SK-N-SH (cell line): ENCODE results near the gene DGKD. TPM values are rescaled to one million over a fixed set of nuclear protein-coding genes. Genes with fewer than 3 reads are reported as not detected.

ENCODE experiments used
- CTCF ChIA-PET: fragments of 300-600, 350-600 bp; formaldehyde crosslinking; extraction: SDS; loops from one replicate; lab custom pipeline; 2021; lab: Yijun Ruan, JAX
- POLR2A ChIA-PET: fragments of 350-600 bp; sonication (Branson Sonifier 250); formaldehyde crosslinking; extraction: SDS; loops from one replicate; lab custom pipeline; 2020; ENCODE audit warnings: antibody characterized with exemption, inconsistent platforms; lab: Yijun Ruan, JAX
- DNase-seq: peaks from one replicate; pipeline ENCODE4 v3.0.0; 2012
- H2AFZ ChIP-seq: fragments of 200-600 bp; sonication (generic); 2 replicates; pipeline ENCODE4 v1.8.1; 2016; ENCODE audit warnings: antibody characterized with exemption, mild to moderate bottlenecking, low read depth
- H3F3A ChIP-seq: fragments of 200-600 bp; sonication (generic); replicated peaks from 2 replicates; pipeline ENCODE3; 2016; ENCODE audit warnings: antibody characterized with exemption, mild to moderate bottlenecking; ENCODE audit not compliant: insufficient read depth
- H3K27ac ChIP-seq, 2 experiments: fragments of 200-500 bp in 1 of 2; fragments of 200-600 bp in 1 of 2; sonication (Bioruptor generic) in 1 of 2; sonication (generic), shearing (Covaris generic) in 1 of 2; 2 replicates each; pipeline versions ENCODE4 v1.5.1 to v1.6.1; 2014 to 2016; ENCODE audit warnings: low read depth in 2 of 2, inconsistent platforms in 1 of 2, low read length in 1 of 2, mild to moderate bottlenecking in 1 of 2, mixed read lengths in 1 of 2
- H3K27me3 ChIP-seq: fragments of 200-600 bp; sonication (generic), shearing (Covaris generic); 2 replicates; pipeline ENCODE4 v1.6.1; 2016; ENCODE audit warnings: mixed run types; ENCODE audit not compliant: insufficient read depth
- H3K36me3 ChIP-seq, 2 experiments: fragments of 200-500 bp in 1 of 2; fragments of 200-600 bp in 1 of 2; sonication (Bioruptor generic) in 1 of 2; sonication (generic) in 1 of 2; replicated peaks in 1 of 2; 2 replicates each; pipeline versions ENCODE3 to v1.5.1; 2014 to 2016; ENCODE audit warnings: low read length in 1 of 2, mild to moderate bottlenecking in 1 of 2; ENCODE audit not compliant: insufficient read depth in 2 of 2, control insufficient read depth in 1 of 2
- H3K4me1 ChIP-seq, 2 experiments: fragments of 200-500 bp in 1 of 2; fragments of 200-600 bp in 1 of 2; sonication (Bioruptor generic) in 1 of 2; sonication (generic), shearing (Covaris generic) in 1 of 2; 2 replicates each; pipeline versions ENCODE4 v1.5.1 to v1.6.1; 2014 to 2016; ENCODE audit warnings: low read depth in 1 of 2, low read length in 1 of 2, mixed run types in 1 of 2; ENCODE audit not compliant: insufficient read depth in 2 of 2, control insufficient read depth in 1 of 2
- H3K4me2 ChIP-seq: fragments of 200-600 bp; sonication (generic), shearing (Covaris generic); 2 replicates; pipeline ENCODE4 v1.6.1; 2017; ENCODE audit warnings: mixed run types
- H3K4me3 ChIP-seq, 2 experiments: fragments of 200-500 bp in 1 of 2; fragments of 200-600 bp in 1 of 2; sonication (Bioruptor generic) in 1 of 2; sonication (generic), shearing (Covaris generic) in 1 of 2; 2 replicates each; pipeline versions ENCODE4 v1.5.1 to v1.8.1; 2014 to 2016; ENCODE audit warnings: low read depth in 2 of 2, inconsistent platforms in 1 of 2, low read length in 1 of 2, mild to moderate bottlenecking in 1 of 2, mixed read lengths in 1 of 2, moderate library complexity in 1 of 2
- H3K79me2 ChIP-seq: fragments of 200-600 bp; sonication (generic); 2 replicates; pipeline ENCODE4 v1.8.1; 2017; ENCODE audit warnings: mild to moderate bottlenecking; ENCODE audit not compliant: insufficient read depth
- H3K9ac ChIP-seq: fragments of 200-600 bp; sonication (generic); 2 replicates; pipeline ENCODE4 v1.6.1; 2017; ENCODE audit warnings: mixed run types
- H3K9me2 ChIP-seq: fragments of 200-600 bp; sonication (generic); 2 replicates; pipeline ENCODE4 v1.6.1; 2017; ENCODE audit warnings: mixed run types
- H3K9me3 ChIP-seq: fragments of 200-600 bp; sonication (generic); 2 replicates; pipeline ENCODE4 v1.6.1; 2017; ENCODE audit warnings: mixed run types, mild to moderate bottlenecking, moderate library complexity
- H4K20me1 ChIP-seq: fragments of 200-600 bp; sonication (generic); 2 replicates; pipeline ENCODE4 v1.6.1; 2017; ENCODE audit warnings: mild to moderate bottlenecking, mixed run types; ENCODE audit not compliant: insufficient read depth
- EZH2phosphoT487 ChIP-seq: fragments of 200-600 bp; sonication (generic); IDR thresholded peaks from 2 replicates; pipeline ENCODE4 v1.6.1; 2017; ENCODE audit warnings: low read depth, mixed run types, mild to moderate bottlenecking, antibody characterized with exemption, moderate library complexity, borderline replicate concordance
- FOXJ3 ChIP-seq: sonication (generic); formaldehyde crosslinking; IDR thresholded peaks from 2 replicates; pipeline ENCODE4 v1.5.1; 2020; ENCODE audit warnings: mild to moderate bottlenecking, missing genetic modification reagents
- JUND ChIP-seq: IDR thresholded peaks from 2 replicates; pipeline ENCODE4 v1.4.0; 2012
- MEF2A ChIP-seq: IDR thresholded peaks from 2 replicates; pipeline ENCODE4 v1.4.0; 2012; ENCODE audit warnings: low read depth, borderline replicate concordance
- POLR2AphosphoS5 ChIP-seq: IDR thresholded peaks from 2 replicates; pipeline ENCODE4 v1.6.1; 2012; ENCODE audit warnings: low read depth, low read length
- RAD21 ChIP-seq: IDR thresholded peaks from 2 replicates; pipeline ENCODE4 v1.6.1; 2012; ENCODE audit warnings: mild to moderate bottlenecking, low read length
- RCOR1 ChIP-seq: fragments of 150-350 bp; IDR thresholded peaks from 2 replicates; pipeline ENCODE4 v1.6.1; 2017; ENCODE audit warnings: antibody characterized with exemption, low read length
- SIN3A ChIP-seq: IDR thresholded peaks from 2 replicates; pipeline ENCODE4 v1.6.1; 2012; ENCODE audit warnings: low read depth, mild to moderate bottlenecking, low read length, moderate library complexity, borderline replicate concordance
- SMC3 ChIP-seq: IDR thresholded peaks from 2 replicates; pipeline ENCODE4 v1.6.1; 2012; ENCODE audit warnings: low read depth, low read length, improper control_type of control experiment
- YY1 ChIP-seq: IDR thresholded peaks from 2 replicates; pipeline ENCODE4 v1.4.0; 2012; ENCODE audit warnings: low read depth, mild to moderate bottlenecking
- WGBS: methylation state at CpG from one replicate; pipeline ENCODE4 v1.1.6; 2017; ENCODE audit warnings: low lambda C conversion rate; 5-methylcytosine and 5-hydroxymethylcytosine counted together
- polyA plus RNA-seq, 3 experiments: library from polyadenylated mRNA; depleted of rRNA; stranded (reverse); fragments of >200 nt; gene quantifications; 2 replicates each; pipeline ENCODE4 v1.2.3, GENCODE V29; 2012
- TF ChIP-seq, protein P1 (sequence below): IDR thresholded peaks from 2 replicates; pipeline ENCODE4; 2012
- TF ChIP-seq, protein P2 (sequence below): fragments of 200-600 bp; sonication (generic); IDR thresholded peaks from 2 replicates; pipeline ENCODE4 v1.6.1; 2017; ENCODE audit warnings: antibody characterized with exemption, mild to moderate bottlenecking, moderate library complexity
- TF ChIP-seq, protein P3 (sequence below): fragments of 150-350 bp; IDR thresholded peaks from 2 replicates; pipeline ENCODE4 v1.6.1; 2016; ENCODE audit warnings: mild to moderate bottlenecking, low read depth, low read length
- TF ChIP-seq, protein P4 (sequence below): IDR thresholded peaks from 2 replicates; pipeline ENCODE4 v1.4.0; 2012; ENCODE audit warnings: low read depth, borderline replicate concordance

DGKD gene
- polyA plus RNA-seq, 1 of the 3 experiments (the other 2 are of a cell fraction) = 21.7 TPM

DNA sequence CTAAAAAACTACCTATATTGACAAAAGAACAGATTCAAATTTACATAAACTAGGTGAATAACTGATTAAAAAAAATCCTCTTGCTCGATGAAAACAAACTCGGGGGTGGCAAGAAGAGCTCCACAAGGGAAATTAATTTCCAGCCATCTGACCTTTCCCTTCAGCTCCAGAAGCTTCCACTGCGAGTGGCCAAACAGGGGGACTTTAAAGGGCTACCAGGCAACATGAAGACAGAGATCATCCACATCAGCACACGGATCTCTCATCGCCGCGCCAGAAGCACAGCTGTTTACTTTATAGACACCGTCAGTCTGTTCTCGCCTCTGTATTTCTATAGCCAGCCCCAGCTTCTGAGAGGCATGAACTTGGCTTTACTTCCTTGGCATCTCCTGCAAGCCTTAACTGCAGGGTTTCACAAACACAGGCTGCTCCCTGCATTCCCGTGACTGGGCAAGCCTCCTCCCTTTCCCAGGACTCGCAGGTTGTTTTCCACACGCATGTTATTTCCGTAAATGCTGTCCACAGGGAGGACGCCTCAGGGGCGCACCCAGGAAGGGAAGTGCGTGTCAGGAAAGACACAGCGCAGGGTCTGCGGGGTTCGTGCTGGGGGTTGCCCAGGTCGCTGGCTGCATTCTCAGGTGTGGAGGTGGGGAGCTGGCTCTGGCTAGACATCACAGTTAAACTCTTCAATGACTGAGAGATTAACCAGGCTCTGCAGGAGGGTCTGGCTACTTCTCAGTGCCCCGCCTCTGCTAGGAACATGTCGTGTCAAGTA lies 127.3 kb downstream of the DGKD start (continued):
- TF ChIP-seq, protein P1, sequence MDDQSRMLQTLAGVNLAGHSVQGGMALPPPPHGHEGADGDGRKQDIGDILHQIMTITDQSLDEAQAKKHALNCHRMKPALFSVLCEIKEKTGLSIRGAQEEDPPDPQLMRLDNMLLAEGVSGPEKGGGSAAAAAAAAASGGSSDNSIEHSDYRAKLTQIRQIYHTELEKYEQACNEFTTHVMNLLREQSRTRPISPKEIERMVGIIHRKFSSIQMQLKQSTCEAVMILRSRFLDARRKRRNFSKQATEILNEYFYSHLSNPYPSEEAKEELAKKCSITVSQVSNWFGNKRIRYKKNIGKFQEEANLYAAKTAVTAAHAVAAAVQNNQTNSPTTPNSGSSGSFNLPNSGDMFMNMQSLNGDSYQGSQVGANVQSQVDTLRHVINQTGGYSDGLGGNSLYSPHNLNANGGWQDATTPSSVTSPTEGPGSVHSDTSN = no peak
- TF ChIP-seq SIN3A = no peak
- TF ChIP-seq, all 33 proteins: peak for 0

DNA sequence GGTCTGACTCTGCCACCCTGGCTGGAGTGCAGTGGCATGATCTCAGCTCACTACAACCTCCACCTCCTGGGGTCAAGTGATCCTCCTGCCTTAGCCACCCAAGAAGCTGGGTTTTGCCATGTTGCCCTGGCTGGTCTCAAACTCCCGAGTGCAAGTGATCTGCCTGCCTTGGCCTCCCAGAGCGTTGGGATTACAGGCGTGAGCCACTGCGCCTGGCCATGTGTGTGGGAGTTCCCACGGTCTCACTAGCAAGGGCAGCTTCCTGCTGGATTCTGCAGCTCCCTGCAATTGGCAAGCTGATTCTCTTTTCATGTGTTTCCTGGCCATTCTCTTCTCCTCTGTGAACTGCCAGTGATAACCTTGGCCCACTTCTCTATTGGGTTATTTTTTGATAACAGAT lies 128.3 kb downstream of the DGKD start:
- CTCF ChIA-PET = interaction anchor here (1.0 kb wide), 1 partner anchor 68 kb away, joined by 3 read pairs; no protein-coding TSS in a partner anchor
- H3K4me1 ChIP-seq = peaks cover 0 to 16% of the 10 kb centered on the region in 2 experiments; a peak in 3 of 4 replicates
- H3K4me2 ChIP-seq = no peak overlapping the region
- POLR2A ChIA-PET = no interaction called here
- H3K9me3 ChIP-seq = no peaks in the 10 kb centered on the region
- no peak for TF ChIP-seq YY1
- TF ChIP-seq SIN3A = no peak
- no peak for TF ChIP-seq SMC3
- TF ChIP-seq MEF2A = no peak
- no peak for TF ChIP-seq RAD21
- TF ChIP-seq RCOR1 = no peak
- TF ChIP-seq, protein P2, sequence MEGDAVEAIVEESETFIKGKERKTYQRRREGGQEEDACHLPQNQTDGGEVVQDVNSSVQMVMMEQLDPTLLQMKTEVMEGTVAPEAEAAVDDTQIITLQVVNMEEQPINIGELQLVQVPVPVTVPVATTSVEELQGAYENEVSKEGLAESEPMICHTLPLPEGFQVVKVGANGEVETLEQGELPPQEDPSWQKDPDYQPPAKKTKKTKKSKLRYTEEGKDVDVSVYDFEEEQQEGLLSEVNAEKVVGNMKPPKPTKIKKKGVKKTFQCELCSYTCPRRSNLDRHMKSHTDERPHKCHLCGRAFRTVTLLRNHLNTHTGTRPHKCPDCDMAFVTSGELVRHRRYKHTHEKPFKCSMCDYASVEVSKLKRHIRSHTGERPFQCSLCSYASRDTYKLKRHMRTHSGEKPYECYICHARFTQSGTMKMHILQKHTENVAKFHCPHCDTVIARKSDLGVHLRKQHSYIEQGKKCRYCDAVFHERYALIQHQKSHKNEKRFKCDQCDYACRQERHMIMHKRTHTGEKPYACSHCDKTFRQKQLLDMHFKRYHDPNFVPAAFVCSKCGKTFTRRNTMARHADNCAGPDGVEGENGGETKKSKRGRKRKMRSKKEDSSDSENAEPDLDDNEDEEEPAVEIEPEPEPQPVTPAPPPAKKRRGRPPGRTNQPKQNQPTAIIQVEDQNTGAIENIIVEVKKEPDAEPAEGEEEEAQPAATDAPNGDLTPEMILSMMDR = no peak
- no peak for TF ChIP-seq POLR2AphosphoS5
- TF ChIP-seq EZH2phosphoT487 = no peak
- TF ChIP-seq JUND = no peak
- TF ChIP-seq FOXJ3 (CRISPR knock-in tag) = no peak
- TF ChIP-seq, protein P3, sequence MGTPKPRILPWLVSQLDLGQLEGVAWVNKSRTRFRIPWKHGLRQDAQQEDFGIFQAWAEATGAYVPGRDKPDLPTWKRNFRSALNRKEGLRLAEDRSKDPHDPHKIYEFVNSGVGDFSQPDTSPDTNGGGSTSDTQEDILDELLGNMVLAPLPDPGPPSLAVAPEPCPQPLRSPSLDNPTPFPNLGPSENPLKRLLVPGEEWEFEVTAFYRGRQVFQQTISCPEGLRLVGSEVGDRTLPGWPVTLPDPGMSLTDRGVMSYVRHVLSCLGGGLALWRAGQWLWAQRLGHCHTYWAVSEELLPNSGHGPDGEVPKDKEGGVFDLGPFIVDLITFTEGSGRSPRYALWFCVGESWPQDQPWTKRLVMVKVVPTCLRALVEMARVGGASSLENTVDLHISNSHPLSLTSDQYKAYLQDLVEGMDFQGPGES = no peak
- TF ChIP-seq, protein P1 = no peak
- TF ChIP-seq, protein P4, sequence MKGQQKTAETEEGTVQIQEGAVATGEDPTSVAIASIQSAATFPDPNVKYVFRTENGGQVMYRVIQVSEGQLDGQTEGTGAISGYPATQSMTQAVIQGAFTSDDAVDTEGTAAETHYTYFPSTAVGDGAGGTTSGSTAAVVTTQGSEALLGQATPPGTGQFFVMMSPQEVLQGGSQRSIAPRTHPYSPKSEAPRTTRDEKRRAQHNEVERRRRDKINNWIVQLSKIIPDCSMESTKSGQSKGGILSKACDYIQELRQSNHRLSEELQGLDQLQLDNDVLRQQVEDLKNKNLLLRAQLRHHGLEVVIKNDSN = no peak
- no peaks in the 10 kb centered on the region for H4K20me1 ChIP-seq
- H3K4me3 ChIP-seq = no peak overlapping the region
- H3F3A ChIP-seq = peaks cover 11% of the 10 kb centered on the region
- WGBS = 100% methylated on average over 5 of the region's 5 CpGs
- H3K9ac ChIP-seq = no peak overlapping the region
- H3K36me3 ChIP-seq = peaks cover 39 to 43% of the 10 kb centered on the region in 2 experiments
- peaks cover 7% of the 10 kb centered on the region; the same call in 1 of the 2 replicates for H3K79me2 ChIP-seq
- no peak overlapping the region for H2AFZ ChIP-seq
- no peak for DNase-seq
- no peaks in the 10 kb centered on the region for H3K27me3 ChIP-seq
- no peaks in the 10 kb centered on the region for H3K9me2 ChIP-seq
- no peak overlapping the region for H3K27ac ChIP-seq
